ENCODE results near the gene BRPF1. TPM values are rescaled to one million over a fixed set of nuclear protein-coding genes. Genes with fewer than 3 reads are reported as not detected.

The BRPF1 gene
- total RNA-seq, 2 experiments from 2014 or later, result 23.3 to 25.9 TPM

DNA sequence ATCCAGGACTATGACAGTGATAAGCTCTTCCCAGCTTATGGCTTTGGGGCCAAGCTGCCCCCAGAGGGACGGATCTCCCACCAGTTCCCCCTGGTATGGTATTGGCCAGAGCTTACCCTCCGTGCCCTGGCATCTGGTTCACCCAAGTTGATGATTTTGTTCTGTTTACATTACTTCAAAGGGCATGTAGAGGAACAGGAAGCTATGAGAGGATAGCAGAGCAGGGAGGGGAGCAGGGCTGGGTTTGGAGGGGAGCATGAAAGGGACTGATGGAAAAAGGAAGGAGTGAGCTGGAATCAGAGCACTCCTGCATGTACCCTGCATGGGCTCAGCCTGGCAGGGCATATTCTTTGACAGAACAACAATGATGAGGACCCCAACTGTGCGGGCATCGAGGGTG lies 13.4 kb upstream of the BRPF1 start:
- intact Hi-C loops (cut with DNase I, micrococcal nuclease), result no loop called here
- Mint-ChIP-seq H3K9me3 (ENCODE audit: low read depth) (no peaks in the 10 kb centered on the region), H3K4me1 (peaks cover 9% of the 10 kb centered on the region), H3K36me3 (ENCODE audit: low read depth) (no peaks in the 10 kb centered on the region), H3K4me3 (no peak overlapping the region), H3K27me3 (peaks cover 2% of the 10 kb centered on the region), H3K27ac (no peak overlapping the region)
- POLR2A ChIA-PET, result no interaction called here
- no peak for DNase-seq
- CTCF ChIA-PET, result interaction anchor here (0.6 to 1.5 kb wide), 3 partner anchors 10 to 184 kb away, joined by 3 to 12 read pairs (median 4); no protein-coding TSS in a partner anchor
- ATAC-seq, result no peak

DNA sequence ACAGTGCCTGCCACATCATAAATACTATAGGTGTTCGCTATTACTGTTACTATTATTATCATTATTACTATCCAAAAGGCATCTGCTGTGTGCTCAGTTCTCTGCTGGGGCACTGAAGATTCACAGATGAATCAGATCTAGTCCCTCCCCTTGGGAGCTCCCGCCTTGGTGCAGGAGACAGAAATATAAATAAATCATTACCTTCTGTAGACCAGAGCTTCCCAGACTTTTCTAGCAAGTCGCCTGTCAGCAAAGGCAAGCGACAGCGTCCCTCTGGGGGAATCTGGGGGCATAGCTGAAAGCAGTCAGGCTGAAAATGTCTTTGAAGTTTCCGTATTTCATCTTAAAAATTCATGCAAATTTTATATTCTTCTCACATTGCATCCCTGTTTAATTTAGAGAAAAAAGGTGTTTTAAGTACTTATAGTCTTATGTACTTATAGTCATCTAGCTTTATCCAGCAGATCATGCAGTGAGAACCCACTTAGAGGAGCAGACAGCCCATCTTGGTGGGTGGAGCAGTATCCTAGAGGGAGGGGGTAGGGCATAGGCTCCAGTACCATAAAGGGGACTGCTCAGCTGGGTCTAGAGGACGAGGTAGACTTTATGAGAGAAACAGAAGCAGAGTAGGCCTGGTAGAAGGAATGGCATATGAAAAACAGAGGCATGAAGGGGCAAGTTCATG lies 10.4 kb upstream of the BRPF1 start:
- peaks cover 9% of the 10 kb centered on the region for H3K4me1 Mint-ChIP-seq
- ChIA-PET CTCF (interaction anchor here (2.7 kb wide), 1 partner anchor 9 kb away, joined by 10 read pairs; no protein-coding TSS in a partner anchor), POLR2A (interaction anchor here (1.8 kb wide), 1 partner anchor 10 kb away, joined by 10 read pairs; the partner anchor contains the start of gene BRPF1)
- no peak overlapping the region for H3K27ac Mint-ChIP-seq
- H3K9me3 Mint-ChIP-seq (ENCODE audit: low read depth), result no peaks in the 10 kb centered on the region
- DNase-seq (no peak), ATAC-seq (no peak)
- no peaks in the 10 kb centered on the region for H3K27me3 Mint-ChIP-seq
- intact Hi-C loops (cut with DNase I, micrococcal nuclease), result no loop called here
- no peak overlapping the region for H3K4me3 Mint-ChIP-seq
- H3K36me3 Mint-ChIP-seq (ENCODE audit: low read depth), result no peaks in the 10 kb centered on the region

DNA sequence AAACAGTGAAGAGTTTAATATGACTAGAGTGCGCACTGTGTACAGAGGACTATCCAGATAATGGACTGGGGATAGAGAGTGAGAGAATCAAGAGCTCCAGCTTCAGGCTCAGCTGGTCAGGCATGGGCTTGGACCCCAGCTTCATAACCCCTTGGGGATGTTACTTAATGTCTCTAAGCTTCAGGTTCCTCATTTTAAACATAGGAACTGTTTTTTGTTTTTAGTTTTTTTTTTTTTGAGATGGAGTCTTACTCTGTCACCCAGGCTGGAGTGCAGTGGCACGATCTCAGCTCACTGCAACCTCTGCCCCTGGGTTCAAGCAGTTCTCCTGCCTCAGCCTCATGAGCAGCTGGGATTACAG lies 9.9 kb upstream of the BRPF1 start:
- no peaks in the 10 kb centered on the region for H3K36me3 Mint-ChIP-seq (ENCODE audit: low read depth)
- DNase-seq (no peak), ATAC-seq (no peak)
- intact Hi-C loops (cut with DNase I, micrococcal nuclease), result no loop called here
- peaks cover 12% of the 10 kb centered on the region for H3K4me1 Mint-ChIP-seq
- POLR2A ChIA-PET, result interaction anchor here (0.6 to 1.8 kb wide), 2 partner anchors 9 to 343 kb away, joined by 10 read pairs; partner anchors contain the start of gene BRPF1
- H3K4me3 Mint-ChIP-seq, result no peak overlapping the region
- H3K27me3 Mint-ChIP-seq, result no peaks in the 10 kb centered on the region
- CTCF ChIA-PET, result interaction anchor here (2.7 kb wide), 1 partner anchor 8 kb away, joined by 10 read pairs; no protein-coding TSS in a partner anchor
- no peak overlapping the region for H3K27ac Mint-ChIP-seq
- no peaks in the 10 kb centered on the region for H3K9me3 Mint-ChIP-seq (ENCODE audit: low read depth)

DNA sequence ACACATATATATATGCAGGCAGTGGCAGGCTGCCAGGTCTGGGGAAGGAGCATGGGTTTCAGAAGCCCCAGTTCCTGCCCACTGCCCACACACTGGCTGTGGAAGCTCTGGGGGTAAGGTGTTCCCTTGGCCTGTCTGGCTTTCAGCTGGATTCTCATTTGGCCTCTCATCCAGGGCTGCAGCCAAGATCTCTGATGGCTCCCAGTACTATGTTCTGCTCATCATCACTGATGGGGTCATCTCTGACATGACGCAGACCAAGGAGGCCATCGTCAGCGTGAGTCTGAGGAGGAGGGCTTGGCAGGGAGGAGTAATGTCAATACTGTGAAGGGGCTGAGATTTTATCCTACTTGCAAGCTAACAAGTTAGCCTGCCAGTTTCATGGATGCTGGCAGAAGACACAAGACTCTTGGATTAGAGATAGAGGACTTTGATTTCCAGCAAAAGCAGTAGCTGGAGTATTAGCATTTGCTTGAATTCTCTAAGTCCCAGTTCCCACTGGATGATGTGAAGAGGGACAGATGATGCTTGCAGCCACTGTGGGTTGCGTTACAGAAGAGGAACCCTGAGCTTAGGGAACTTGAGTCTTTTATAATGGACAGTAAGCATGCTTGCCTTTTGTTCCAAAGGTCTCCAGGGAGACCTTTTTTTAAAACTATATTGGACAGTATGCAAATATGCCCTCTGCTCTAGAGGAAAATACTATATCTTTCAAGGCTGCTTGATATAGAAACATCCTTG lies 5.6 kb upstream of the BRPF1 start:
- peaks cover 33% of the 10 kb centered on the region for H3K4me1 Mint-ChIP-seq
- ChIA-PET CTCF (interaction anchor here (1.1 to 1.4 kb wide), 4 partner anchors 12 to 169 kb away, joined by 3 to 4 read pairs (median 3); partner anchors contain the start of gene OGG1), POLR2A (no interaction called here)
- no peak for DNase-seq
- H3K27me3 Mint-ChIP-seq, result no peaks in the 10 kb centered on the region
- intact Hi-C loops (cut with DNase I, micrococcal nuclease), result loop anchor here in 1 of 2 experiments (5.0 kb wide), 1 partner anchor 224 kb away; no protein-coding TSS in a partner anchor
- H3K27ac Mint-ChIP-seq, result no peak overlapping the region
- no peak overlapping the region for H3K4me3 Mint-ChIP-seq
- no peaks in the 10 kb centered on the region for H3K9me3 Mint-ChIP-seq (ENCODE audit: low read depth)
- ATAC-seq, result no peak
- H3K36me3 Mint-ChIP-seq (ENCODE audit: low read depth), result no peaks in the 10 kb centered on the region

DNA sequence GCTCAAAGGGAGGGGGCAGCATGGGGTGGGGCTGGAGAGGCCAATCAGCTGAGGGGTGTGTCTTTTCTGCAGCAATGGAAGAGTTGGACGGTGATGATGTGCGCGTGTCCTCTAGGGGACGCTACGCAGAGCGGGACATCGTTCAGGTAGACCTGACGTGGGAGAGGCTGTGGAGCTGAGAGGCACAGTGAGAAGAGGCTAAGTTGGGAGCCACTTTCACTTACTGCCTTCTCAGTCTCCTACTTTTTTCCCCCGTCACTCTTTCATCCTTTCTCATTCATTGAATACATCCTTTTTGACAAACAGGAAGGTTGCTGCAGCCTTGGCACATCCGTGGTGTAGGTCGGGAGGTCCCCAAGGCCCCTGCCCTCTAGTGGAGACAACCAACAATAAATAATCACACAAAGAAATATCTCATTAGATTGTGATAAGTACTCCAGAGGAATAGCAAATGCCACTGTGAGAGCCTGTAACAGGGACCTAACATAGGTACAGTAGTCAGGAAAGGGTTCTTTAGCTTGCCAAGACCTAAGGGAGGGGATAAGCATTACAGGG lies 4.4 kb upstream of the BRPF1 start:
- no peaks in the 10 kb centered on the region for H3K27me3 Mint-ChIP-seq
- H3K4me1 Mint-ChIP-seq, result peaks cover 34% of the 10 kb centered on the region
- H3K36me3 Mint-ChIP-seq (ENCODE audit: low read depth), result no peaks in the 10 kb centered on the region
- ATAC-seq, result peak; percentile 28
- peak overlapping the region; percentile 71 for H3K27ac Mint-ChIP-seq
- DNase-seq, result peak; percentile 82
- intact Hi-C loops (cut with DNase I, micrococcal nuclease), result loop anchor here (1.0 to 5.0 kb wide), 5 partner anchors 78 to 374 kb away; partner anchors contain the start of genes FANCD2 (in 1 of the 2) and MTMR14 (in 1 of the 2)
- H3K9me3 Mint-ChIP-seq (ENCODE audit: low read depth), result no peaks in the 10 kb centered on the region
- H3K4me3 Mint-ChIP-seq, result peak overlapping the region; percentile 50
- POLR2A ChIA-PET, result interaction anchor here (0.8 kb wide), 1 partner anchor 330 kb away, joined by 3 read pairs; no protein-coding TSS in a partner anchor
- CTCF ChIA-PET, result interaction anchor here (0.6 to 2.6 kb wide), 28 partner anchors 9 to 382 kb away, joined by 3 to 15 read pairs (median 3); partner anchors contain the start of genes ARPC4, OGG1 and TADA3

DNA sequence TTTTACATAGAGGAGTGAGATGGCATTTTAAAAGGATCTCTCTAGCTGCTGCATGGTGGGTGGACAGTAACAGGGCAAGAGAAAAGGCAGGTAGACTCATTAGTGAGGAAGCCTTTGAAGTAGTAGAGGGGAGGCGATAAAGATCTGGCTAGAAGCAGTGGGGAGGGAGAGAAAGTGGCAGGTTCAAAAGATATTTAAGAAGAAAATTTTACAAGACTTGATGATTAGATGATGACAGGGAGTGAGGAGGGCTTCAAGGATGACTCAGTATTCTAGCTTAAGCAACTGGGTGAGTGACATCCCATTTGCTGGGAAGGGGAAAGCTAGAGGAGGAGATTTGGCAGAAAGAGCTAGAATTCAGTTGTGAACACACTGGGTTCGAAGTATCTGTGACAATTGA lies 3.8 kb upstream of the BRPF1 start:
- no peak overlapping the region for H3K4me3 Mint-ChIP-seq
- peaks cover 2% of the 10 kb centered on the region for H3K36me3 Mint-ChIP-seq (ENCODE audit: low read depth)
- CTCF ChIA-PET, result interaction anchor here (0.6 to 2.6 kb wide), 18 partner anchors 9 to 684 kb away, joined by 3 to 15 read pairs (median 4); partner anchors contain the start of genes ARPC4 and TADA3
- intact Hi-C loops (cut with DNase I, micrococcal nuclease), result loop anchor here (1.0 to 5.0 kb wide), 5 partner anchors 78 to 374 kb away; partner anchors contain the start of genes FANCD2 (in 1 of the 2) and MTMR14 (in 1 of the 2)
- DNase-seq (no peak), ATAC-seq (no peak)
- peak overlapping the region; percentile 71 for H3K27ac Mint-ChIP-seq
- no peaks in the 10 kb centered on the region for H3K9me3 Mint-ChIP-seq (ENCODE audit: low read depth)
- no peaks in the 10 kb centered on the region for H3K27me3 Mint-ChIP-seq
- POLR2A ChIA-PET, result interaction anchor here (0.8 kb wide), 1 partner anchor 331 kb away, joined by 3 read pairs; no protein-coding TSS in a partner anchor
- peaks cover 38% of the 10 kb centered on the region for H3K4me1 Mint-ChIP-seq

DNA sequence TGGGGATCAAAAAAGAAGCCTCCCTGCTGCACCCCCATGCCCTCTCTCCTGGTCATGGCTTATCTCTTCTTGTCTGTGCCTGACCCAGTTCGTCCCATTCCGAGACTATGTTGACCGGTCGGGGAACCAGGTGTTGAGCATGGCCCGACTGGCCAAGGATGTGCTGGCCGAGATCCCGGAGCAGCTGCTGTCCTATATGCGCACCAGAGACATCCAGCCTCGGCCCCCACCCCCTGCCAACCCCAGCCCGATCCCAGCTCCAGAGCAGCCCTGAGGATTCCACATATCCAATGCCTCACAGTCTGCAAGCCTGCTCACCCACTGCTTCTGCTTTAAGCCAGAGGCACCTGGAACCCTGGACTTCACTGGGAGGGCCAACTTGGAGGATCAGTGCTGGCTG lies 2.1 kb upstream of the BRPF1 start:
- intact Hi-C loops (cut with DNase I, micrococcal nuclease), result loop anchor here in 1 of 2 experiments (5.0 kb wide), 1 partner anchor 227 kb away; no protein-coding TSS in a partner anchor
- CTCF ChIA-PET, result interaction anchor here (1.0 to 2.4 kb wide), 3 partner anchors 9 to 15 kb away, joined by 3 to 10 read pairs (median 4); no protein-coding TSS in a partner anchor
- no peak for ATAC-seq

DNA sequence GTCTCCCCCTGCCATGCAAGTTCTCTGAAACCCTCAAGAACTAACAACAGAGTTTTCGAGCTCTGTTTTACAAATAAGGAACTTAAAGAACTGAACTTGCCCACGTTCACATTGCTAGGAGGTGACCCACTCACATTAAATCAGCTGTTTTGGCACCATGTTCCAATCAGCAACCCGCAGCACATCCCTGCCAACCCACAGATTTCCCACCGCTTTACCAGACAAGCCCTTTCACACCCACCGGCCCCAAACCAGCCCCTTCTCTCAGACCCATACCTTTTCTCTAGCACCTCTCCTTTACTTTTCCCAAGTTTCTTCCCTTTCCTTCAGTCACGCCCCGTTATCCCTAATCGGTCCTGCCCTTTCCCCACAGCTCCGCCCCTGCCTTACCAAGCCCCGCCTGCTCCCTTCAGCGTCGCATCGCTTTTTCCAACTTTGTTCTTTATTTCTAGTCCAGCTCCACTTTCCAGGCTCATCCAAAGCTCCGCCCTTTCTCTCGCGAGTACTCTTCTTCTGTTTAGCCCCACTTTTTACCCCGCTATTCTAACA lies 804 bp upstream of the BRPF1 start:
- POLR2A ChIA-PET, result interaction anchor here (1.5 kb wide), 1 partner anchor 9 kb away, joined by 10 read pairs; no protein-coding TSS in a partner anchor
- ATAC-seq (peak; percentile 49), DNase-seq (no peak)
- H3K27ac Mint-ChIP-seq, result peak overlapping the region; percentile 86
- intact Hi-C loops (cut with DNase I, micrococcal nuclease), result loop anchor here (1.0 to 5.0 kb wide), 15 partner anchors 19 to 768 kb away; partner anchors contain the start of genes CRELD1 (in 2 of the 2), MTMR14 (in 2 of the 2), OGG1 (in 2 of the 2) and SETD5 (in 2 of the 2)
- H3K36me3 Mint-ChIP-seq (ENCODE audit: low read depth), result peaks cover 20% of the 10 kb centered on the region
- peaks cover 63% of the 10 kb centered on the region for H3K4me1 Mint-ChIP-seq
- CTCF ChIA-PET, result interaction anchor here (0.6 to 4.4 kb wide), 9 partner anchors 10 to 468 kb away, joined by 3 to 20 read pairs (median 5); partner anchors contain the start of genes ARPC4, OGG1 and TADA3
- H3K4me3 Mint-ChIP-seq, result peak overlapping the region; percentile 79
- H3K9me3 Mint-ChIP-seq (ENCODE audit: low read depth), result no peaks in the 10 kb centered on the region
- H3K27me3 Mint-ChIP-seq, result no peaks in the 10 kb centered on the region

More for the DNA sequence above, 2.1 kb upstream of the BRPF1 start:
- H3K4me3 Mint-ChIP-seq, result no peak overlapping the region
- peaks cover 12% of the 10 kb centered on the region for H3K36me3 Mint-ChIP-seq (ENCODE audit: low read depth)
- H3K27ac Mint-ChIP-seq, result no peak overlapping the region
- no peaks in the 10 kb centered on the region for H3K9me3 Mint-ChIP-seq (ENCODE audit: low read depth)
- POLR2A ChIA-PET, result no interaction called here
- DNase-seq, result no peak
- H3K27me3 Mint-ChIP-seq, result no peaks in the 10 kb centered on the region
- H3K4me1 Mint-ChIP-seq, result peaks cover 55% of the 10 kb centered on the region

DNA sequence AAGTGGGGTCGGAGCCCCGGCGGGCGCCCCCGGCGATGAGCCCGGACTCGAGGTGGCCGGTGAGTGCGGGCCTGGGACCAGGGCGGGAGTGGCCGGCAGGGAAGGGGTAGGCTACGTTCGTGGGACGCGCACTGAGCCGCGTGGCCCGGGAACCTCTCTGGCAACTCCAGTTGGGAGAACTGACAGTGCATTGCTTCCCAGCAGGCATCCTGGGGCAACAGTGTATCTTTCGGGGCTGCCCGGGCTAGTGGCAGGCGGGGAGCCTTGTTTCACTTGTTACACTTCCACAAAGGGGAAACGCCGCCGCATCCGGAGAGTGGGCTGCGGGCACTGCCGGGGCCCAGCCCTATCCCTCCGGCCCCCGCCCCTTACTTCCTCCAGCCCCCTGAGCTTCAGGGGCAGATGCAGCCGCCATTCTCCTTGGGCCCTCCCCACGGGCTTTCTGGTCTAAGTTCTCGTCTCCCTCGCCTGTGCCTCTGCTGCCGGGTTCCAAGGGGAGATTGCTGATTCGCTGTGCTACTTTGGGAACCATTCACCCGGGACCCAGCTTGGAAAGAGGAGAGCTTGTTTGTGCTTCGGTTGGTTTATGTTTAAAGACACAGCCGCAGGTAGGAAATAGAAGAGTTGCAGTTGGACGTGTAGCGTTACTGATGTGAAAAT lies 675 bp downstream of the BRPF1 start:
- peak overlapping the region; percentile 79 for H3K4me3 Mint-ChIP-seq
- ChIA-PET POLR2A (interaction anchor here (1.5 kb wide), 1 partner anchor 17 kb away, joined by 11 read pairs; the partner anchor contains the start of gene OGG1), CTCF (interaction anchor here (0.9 to 4.4 kb wide), 8 partner anchors 12 to 201 kb away, joined by 3 to 20 read pairs (median 4); partner anchors contain the start of genes ARPC4, OGG1 and TADA3)
- H3K4me1 Mint-ChIP-seq, result peaks cover 67% of the 10 kb centered on the region
- no peaks in the 10 kb centered on the region for H3K27me3 Mint-ChIP-seq
- intact Hi-C loops (cut with DNase I, micrococcal nuclease), result loop anchor here (5.0 kb wide), 2 partner anchors 45 to 770 kb away; partner anchors contain the start of gene RAD18 (in 1 of the 2)
- H3K9me3 Mint-ChIP-seq (ENCODE audit: low read depth), result no peaks in the 10 kb centered on the region
- H3K36me3 Mint-ChIP-seq (ENCODE audit: low read depth), result peaks cover 27% of the 10 kb centered on the region
- H3K27ac Mint-ChIP-seq, result peak overlapping the region; percentile 91
- no peak for ATAC-seq
- peak; percentile 65 for DNase-seq

DNA sequence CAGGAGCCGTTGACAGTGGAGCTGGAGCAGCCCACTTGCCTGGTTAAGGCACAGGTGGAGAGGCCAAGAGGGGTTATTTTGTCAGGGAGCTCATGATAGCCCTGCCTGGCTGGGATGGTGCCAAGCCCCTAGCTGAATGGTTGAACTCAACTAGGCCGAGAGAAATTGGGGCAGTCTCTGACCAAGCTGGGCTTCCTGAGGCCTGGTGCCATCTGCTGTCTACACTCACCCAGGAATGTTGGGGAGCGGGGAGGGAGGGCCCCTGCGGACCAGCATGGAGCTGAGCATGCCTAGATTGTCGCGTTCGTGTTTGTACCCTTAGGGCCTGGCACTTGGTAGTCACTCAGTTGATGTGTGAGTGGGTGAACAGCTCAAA lies 1.2 kb downstream of the BRPF1 start:
- H3K36me3 Mint-ChIP-seq (ENCODE audit: low read depth), result peaks cover 27% of the 10 kb centered on the region
- ChIA-PET POLR2A (interaction anchor here (0.6 to 1.5 kb wide), 2 partner anchors 17 to 599 kb away, joined by 9 to 11 read pairs; partner anchors contain the start of gene OGG1), CTCF (interaction anchor here (0.7 to 4.4 kb wide), 11 partner anchors 12 to 200 kb away, joined by 3 to 20 read pairs (median 3); partner anchors contain the start of genes ARPC4 and OGG1)
- peak overlapping the region; percentile 79 for H3K4me3 Mint-ChIP-seq
- ATAC-seq, result no peak
- H3K27me3 Mint-ChIP-seq, result no peaks in the 10 kb centered on the region
- no peak for DNase-seq
- no peaks in the 10 kb centered on the region for H3K9me3 Mint-ChIP-seq (ENCODE audit: low read depth)
- intact Hi-C loops (cut with DNase I, micrococcal nuclease), result loop anchor here (5.0 kb wide), 2 partner anchors 45 to 770 kb away; partner anchors contain the start of gene RAD18 (in 1 of the 2)
- H3K4me1 Mint-ChIP-seq, result peaks cover 64% of the 10 kb centered on the region
- H3K27ac Mint-ChIP-seq, result peak overlapping the region; percentile 91
